GM12878 (cell line): ENCODE measurements around the gene RSKR. TPM values are rescaled to one million over a fixed set of nuclear protein-coding genes. Genes with fewer than 3 reads are reported as not detected.

Experiments used
- ATAC-seq: fragments of 200-7000 bp; cut with Tn5 transposase; 3 replicates; pipeline ENCODE4 v1.9.1; 2020; ENCODE audit warnings: mild to moderate bottlenecking, moderate library complexity
- BruUV-seq: library from RNA; stranded (reverse); fragments of 400-500 nt; replicated peaks from 2 replicates; lab custom pipeline; 2021; lab: Mats Ljungman, UMichigan
- CTCF ChIA-PET: fragments of 300-600 bp; sonication (Branson Sonifier 250); formaldehyde crosslinking; extraction: SDS; loops from one replicate; lab custom pipeline; 2021; ENCODE audit warnings: inconsistent platforms; lab: Yijun Ruan, JAX
- POLR2A ChIA-PET: fragments of 350-600 bp; formaldehyde crosslinking; extraction: SDS; loops from one replicate; lab custom pipeline; 2021; ENCODE audit warnings: inconsistent platforms; lab: Charles Lee
- RAD21 ChIA-PET: fragments of 300-600 bp; sonication (Branson Sonifier 250); formaldehyde crosslinking; loops from one replicate; lab custom pipeline; 2023; ENCODE audit warnings: antibody characterized with exemption; ENCODE audit not compliant: unreplicated experiment; lab: Charles Lee
- SMC1A ChIA-PET: fragments of 300-600 bp; sonication (Branson Sonifier 250); formaldehyde crosslinking; loops from one replicate; lab custom pipeline; 2023; ENCODE audit not compliant: unreplicated experiment, uncharacterized antibody; lab: Charles Lee
- DNase-seq: peaks from one replicate; pipeline ENCODE4 v3.0.0-alpha.2; 2011; ENCODE audit warnings: low read depth, low spot score
- FAIRE-seq: peaks from 3 replicates; lab custom pipeline; 2011; peaks lifted over from hg19 to GRCh38; lab: Jason Lieb, UNC
- H2AFZ ChIP-seq: 2 replicates; pipeline ENCODE4 v1.6.0; 2011; ENCODE audit warnings: low read depth, low read length, control low read depth; ENCODE audit not compliant: control insufficient read depth
- H3K27ac ChIP-seq: 2 replicates; pipeline ENCODE4 v1.5.1; 2011; ENCODE audit warnings: control low read depth; ENCODE audit not compliant: control insufficient read depth, insufficient read depth
- H3K27me3 ChIP-seq, 2 experiments: replicated peaks in 1 of 2; 2 replicates each; pipeline versions ENCODE4 v1.6.0 to v1.6.1; 2011; ENCODE audit warnings: low read length in 1 of 2; ENCODE audit not compliant: control insufficient read depth in 2 of 2, insufficient read depth in 2 of 2
- H3K36me3 ChIP-seq, 2 experiments: 2 replicates each; pipeline ENCODE4 v1.5.1; 2011; ENCODE audit warnings: low read length in 1 of 2; ENCODE audit not compliant: control insufficient read depth in 2 of 2, insufficient read depth in 2 of 2
- H3K4me1 ChIP-seq: 2 replicates; pipeline ENCODE4 v1.6.1; 2011; ENCODE audit warnings: mild to moderate bottlenecking, low read length, moderate library complexity, mixed read lengths; ENCODE audit not compliant: control insufficient read depth, insufficient read depth
- H3K4me2 ChIP-seq: 2 replicates; pipeline ENCODE4 v1.6.0; 2011; ENCODE audit warnings: control low read depth; ENCODE audit not compliant: control insufficient read depth, insufficient read depth
- H3K4me3 ChIP-seq: fragments of 200-600 bp; sonication (generic); 2 replicates; pipeline ENCODE4 v1.5.1; 2016
- H3K79me2 ChIP-seq: 2 replicates; pipeline ENCODE4 v1.6.0; 2011; ENCODE audit warnings: low read length; ENCODE audit not compliant: control insufficient read depth, insufficient read depth
- H3K9ac ChIP-seq: 2 replicates; pipeline ENCODE4 v1.8.0; 2011; ENCODE audit warnings: low read length, control low read depth, mixed read lengths; ENCODE audit not compliant: control insufficient read depth, insufficient read depth
- H3K9me3 ChIP-seq: replicated peaks from 3 replicates; pipeline ENCODE4 v1.5.1; 2011; ENCODE audit warnings: mild to moderate bottlenecking, low read length; ENCODE audit not compliant: control insufficient read depth, insufficient read depth
- H4K20me1 ChIP-seq: 2 replicates; pipeline ENCODE4 v1.6.0; 2011; ENCODE audit not compliant: control insufficient read depth, insufficient read depth
- CBX3 ChIP-seq: fragments of 200-600 bp; sonication (generic); IDR thresholded peaks from 2 replicates; pipeline ENCODE4 v1.6.1; 2016; ENCODE audit warnings: low read depth, borderline replicate concordance
- IKZF2 ChIP-seq, 2 experiments: fragments of 450-650 bp; IDR thresholded peaks; 2 replicates each; pipeline ENCODE4 v1.6.1; 2017; ENCODE audit warnings: mild to moderate bottlenecking in 2 of 2, moderate library complexity in 2 of 2
- KLF5 ChIP-seq: fragments of 450-650 bp; IDR thresholded peaks from 2 replicates; pipeline ENCODE4 v1.6.1; 2014; ENCODE audit warnings: mild to moderate bottlenecking; ENCODE audit not compliant: partially characterized antibody
- MEF2B ChIP-seq: fragments of 450-650 bp; IDR thresholded peaks from 2 replicates; pipeline ENCODE4 v1.6.1; 2018; ENCODE audit warnings: mild to moderate bottlenecking, moderate library complexity; ENCODE audit not compliant: partially characterized antibody, poor library complexity, severe bottlenecking
- MTA3 ChIP-seq: IDR thresholded peaks from 2 replicates; pipeline ENCODE4 v1.6.1; 2012; ENCODE audit warnings: low read length, inconsistent platforms, borderline replicate concordance
- NRF1 ChIP-seq: conservative IDR thresholded peaks from 2 replicates; pipeline ENCODE4 v1.6.1; 2011; ENCODE audit warnings: mild to moderate bottlenecking, low read depth, low read length, improper control_type of control experiment
- PAX8 ChIP-seq: fragments of 450-650 bp; IDR thresholded peaks from 2 replicates; pipeline ENCODE4 v1.6.1; 2017; ENCODE audit warnings: mild to moderate bottlenecking, moderate library complexity
- SMAD1 ChIP-seq: fragments of 450-650 bp; IDR thresholded peaks from 2 replicates; pipeline ENCODE4 v1.6.1; 2018; ENCODE audit warnings: mild to moderate bottlenecking, low read depth; ENCODE audit not compliant: partially characterized antibody
- YBX1 ChIP-seq: fragments of 450-650 bp; IDR thresholded peaks from 2 replicates; pipeline ENCODE4 v1.6.1; 2016; ENCODE audit warnings: antibody characterized with exemption
- WGBS: methylation state at CpG from one replicate; pipeline ENCODE4 v1.1.6; 2016; ENCODE audit warnings: low lambda C conversion rate; ENCODE audit not compliant: insufficient replicate concordance, insufficient coverage; ENCODE audit errors: missing lambda C conversion rate; 5-methylcytosine and 5-hydroxymethylcytosine counted together
- in situ Hi-C: fragments of 300-500 bp; cut with MboI; formaldehyde crosslinking; loops from 9 replicates; pipeline ENCODE4 v1.14.3; 2018; ENCODE audit warnings: mixed read lengths
- intact Hi-C: fragments of 100-400 bp; cut with micrococcal nuclease; formaldehyde crosslinking; loops from one replicate; pipeline ENCODE4 v1.14.2; 2022; ENCODE audit not compliant: unreplicated experiment
- polyA plus RNA-seq, 11 experiments: library from polyadenylated mRNA; depleted of rRNA in 4 of 11; unstranded in 6 of 11; stranded (reverse) in 5 of 11; fragments of >200 nt; fragmentation: Nextera tagmentation in 4 of 11; fragmentation: Illumina TruSeq in 1 of 11; extraction: Ambion mirVana in 4 of 11; extraction: Trizol in 1 of 11; gene quantifications; 1 replicate in 1 of 11; 2 replicates in 10 of 11; pipeline versions ENCODE4 v1.2.1 to v1.2.3, GENCODE V29; 2011 to 2016; ENCODE audit warnings: inconsistent platforms in 2 of 11, missing spikeins in 2 of 11, low read depth in 1 of 11
- total RNA-seq, 4 experiments: library from RNA; depleted of rRNA in 3 of 4; stranded (reverse); fragments of >200 nt in 3 of 4; fragmentation: Illumina TruSeq in 1 of 4; extraction: Trizol in 1 of 4; gene quantifications; 2 replicates each; pipeline versions ENCODE4 v1.2.1 to v1.2.3, GENCODE V29; 2013 to 2021
- TF ChIP-seq, protein P1 (sequence below): IDR thresholded peaks from 2 replicates; pipeline ENCODE4 v1.6.1; 2012; ENCODE audit warnings: improper control_type of control experiment, low read depth, low read length; ENCODE audit not compliant: insufficient replicate concordance
- TF ChIP-seq, protein P2 (sequence below): fragments of 450-650 bp; IDR thresholded peaks from 2 replicates; pipeline ENCODE4 v1.6.1; 2016; ENCODE audit warnings: mild to moderate bottlenecking
- TF ChIP-seq, protein P3 (sequence below): fragments of 450-650 bp; formaldehyde crosslinking; IDR thresholded peaks from 2 replicates; pipeline ENCODE4 v1.4.0; 2020; ENCODE audit warnings: mild to moderate bottlenecking, moderate library complexity

Gene RSKR
- total and polyA plus RNA-seq, 10 of the 15 experiments (the other 5 are each of a cell fraction or from before 2014, with no cell fraction given), result 0.52 to 22.4 (median 8.7) TPM

DNA sequence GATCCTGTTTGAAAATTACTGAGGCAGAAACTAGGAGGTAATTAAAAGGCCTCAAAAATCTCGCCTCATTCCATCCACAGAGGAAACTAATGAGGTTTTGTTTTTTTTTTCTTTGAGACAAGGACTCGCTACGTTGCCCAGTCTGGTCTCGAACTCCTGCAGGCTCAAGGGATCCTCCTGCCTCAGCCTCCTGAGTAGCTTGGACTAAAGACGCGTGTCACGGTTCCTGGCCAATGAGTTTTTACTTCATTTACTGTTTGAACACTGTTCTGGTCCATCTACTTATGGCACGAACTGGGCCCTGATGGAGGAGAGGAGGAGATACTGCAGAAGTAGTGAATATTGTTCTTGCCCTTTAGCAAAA lies 31.6 kb upstream of the RSKR start:
- SMC1A ChIA-PET, result interaction anchor here (1.0 to 4.2 kb wide), 5 partner anchors 12 to 81 kb away, joined by 3 to 22 read pairs (median 7); partner anchors contain the start of genes RPL23A, SDF2, SUPT6H and TLCD1
- H2AFZ ChIP-seq, result peak overlapping the region; percentile 70; the same call in 1 of the 2 replicates
- TF ChIP-seq MEF2B (peak; percentile 5), YBX1 (no peak), IKZF2 (IDR thresholded peaks at IDR 0.05) (no peak), KLF5 (peak; percentile 1), SMAD1 (no peak), CBX3 (no peak), PAX8 (0 out of 2 replicates have a peak, but pooled peaks have one; percentile 21), NRF1 (no peak), MTA3 (peak; percentile 56; the same call in 1 of the 2 replicates)
- TF ChIP-seq, protein P1, sequence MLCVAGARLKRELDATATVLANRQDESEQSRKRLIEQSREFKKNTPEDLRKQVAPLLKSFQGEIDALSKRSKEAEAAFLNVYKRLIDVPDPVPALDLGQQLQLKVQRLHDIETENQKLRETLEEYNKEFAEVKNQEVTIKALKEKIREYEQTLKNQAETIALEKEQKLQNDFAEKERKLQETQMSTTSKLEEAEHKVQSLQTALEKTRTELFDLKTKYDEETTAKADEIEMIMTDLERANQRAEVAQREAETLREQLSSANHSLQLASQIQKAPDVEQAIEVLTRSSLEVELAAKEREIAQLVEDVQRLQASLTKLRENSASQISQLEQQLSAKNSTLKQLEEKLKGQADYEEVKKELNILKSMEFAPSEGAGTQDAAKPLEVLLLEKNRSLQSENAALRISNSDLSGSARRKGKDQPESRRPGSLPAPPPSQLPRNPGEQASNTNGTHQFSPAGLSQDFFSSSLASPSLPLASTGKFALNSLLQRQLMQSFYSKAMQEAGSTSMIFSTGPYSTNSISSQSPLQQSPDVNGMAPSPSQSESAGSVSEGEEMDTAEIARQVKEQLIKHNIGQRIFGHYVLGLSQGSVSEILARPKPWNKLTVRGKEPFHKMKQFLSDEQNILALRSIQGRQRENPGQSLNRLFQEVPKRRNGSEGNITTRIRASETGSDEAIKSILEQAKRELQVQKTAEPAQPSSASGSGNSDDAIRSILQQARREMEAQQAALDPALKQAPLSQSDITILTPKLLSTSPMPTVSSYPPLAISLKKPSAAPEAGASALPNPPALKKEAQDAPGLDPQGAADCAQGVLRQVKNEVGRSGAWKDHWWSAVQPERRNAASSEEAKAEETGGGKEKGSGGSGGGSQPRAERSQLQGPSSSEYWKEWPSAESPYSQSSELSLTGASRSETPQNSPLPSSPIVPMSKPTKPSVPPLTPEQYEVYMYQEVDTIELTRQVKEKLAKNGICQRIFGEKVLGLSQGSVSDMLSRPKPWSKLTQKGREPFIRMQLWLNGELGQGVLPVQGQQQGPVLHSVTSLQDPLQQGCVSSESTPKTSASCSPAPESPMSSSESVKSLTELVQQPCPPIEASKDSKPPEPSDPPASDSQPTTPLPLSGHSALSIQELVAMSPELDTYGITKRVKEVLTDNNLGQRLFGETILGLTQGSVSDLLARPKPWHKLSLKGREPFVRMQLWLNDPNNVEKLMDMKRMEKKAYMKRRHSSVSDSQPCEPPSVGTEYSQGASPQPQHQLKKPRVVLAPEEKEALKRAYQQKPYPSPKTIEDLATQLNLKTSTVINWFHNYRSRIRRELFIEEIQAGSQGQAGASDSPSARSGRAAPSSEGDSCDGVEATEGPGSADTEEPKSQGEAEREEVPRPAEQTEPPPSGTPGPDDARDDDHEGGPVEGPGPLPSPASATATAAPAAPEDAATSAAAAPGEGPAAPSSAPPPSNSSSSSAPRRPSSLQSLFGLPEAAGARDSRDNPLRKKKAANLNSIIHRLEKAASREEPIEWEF, result no peak
- TF ChIP-seq, protein P2, sequence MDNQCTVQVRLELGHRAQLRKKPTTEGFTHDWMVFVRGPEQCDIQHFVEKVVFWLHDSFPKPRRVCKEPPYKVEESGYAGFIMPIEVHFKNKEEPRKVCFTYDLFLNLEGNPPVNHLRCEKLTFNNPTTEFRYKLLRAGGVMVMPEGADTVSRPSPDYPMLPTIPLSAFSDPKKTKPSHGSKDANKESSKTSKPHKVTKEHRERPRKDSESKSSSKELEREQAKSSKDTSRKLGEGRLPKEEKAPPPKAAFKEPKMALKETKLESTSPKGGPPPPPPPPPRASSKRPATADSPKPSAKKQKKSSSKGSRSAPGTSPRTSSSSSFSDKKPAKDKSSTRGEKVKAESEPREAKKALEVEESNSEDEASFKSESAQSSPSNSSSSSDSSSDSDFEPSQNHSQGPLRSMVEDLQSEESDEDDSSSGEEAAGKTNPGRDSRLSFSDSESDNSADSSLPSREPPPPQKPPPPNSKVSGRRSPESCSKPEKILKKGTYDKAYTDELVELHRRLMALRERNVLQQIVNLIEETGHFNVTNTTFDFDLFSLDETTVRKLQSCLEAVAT, result peak; percentile 51; the same call in 1 of the 2 replicates
- TF ChIP-seq, protein P3, sequence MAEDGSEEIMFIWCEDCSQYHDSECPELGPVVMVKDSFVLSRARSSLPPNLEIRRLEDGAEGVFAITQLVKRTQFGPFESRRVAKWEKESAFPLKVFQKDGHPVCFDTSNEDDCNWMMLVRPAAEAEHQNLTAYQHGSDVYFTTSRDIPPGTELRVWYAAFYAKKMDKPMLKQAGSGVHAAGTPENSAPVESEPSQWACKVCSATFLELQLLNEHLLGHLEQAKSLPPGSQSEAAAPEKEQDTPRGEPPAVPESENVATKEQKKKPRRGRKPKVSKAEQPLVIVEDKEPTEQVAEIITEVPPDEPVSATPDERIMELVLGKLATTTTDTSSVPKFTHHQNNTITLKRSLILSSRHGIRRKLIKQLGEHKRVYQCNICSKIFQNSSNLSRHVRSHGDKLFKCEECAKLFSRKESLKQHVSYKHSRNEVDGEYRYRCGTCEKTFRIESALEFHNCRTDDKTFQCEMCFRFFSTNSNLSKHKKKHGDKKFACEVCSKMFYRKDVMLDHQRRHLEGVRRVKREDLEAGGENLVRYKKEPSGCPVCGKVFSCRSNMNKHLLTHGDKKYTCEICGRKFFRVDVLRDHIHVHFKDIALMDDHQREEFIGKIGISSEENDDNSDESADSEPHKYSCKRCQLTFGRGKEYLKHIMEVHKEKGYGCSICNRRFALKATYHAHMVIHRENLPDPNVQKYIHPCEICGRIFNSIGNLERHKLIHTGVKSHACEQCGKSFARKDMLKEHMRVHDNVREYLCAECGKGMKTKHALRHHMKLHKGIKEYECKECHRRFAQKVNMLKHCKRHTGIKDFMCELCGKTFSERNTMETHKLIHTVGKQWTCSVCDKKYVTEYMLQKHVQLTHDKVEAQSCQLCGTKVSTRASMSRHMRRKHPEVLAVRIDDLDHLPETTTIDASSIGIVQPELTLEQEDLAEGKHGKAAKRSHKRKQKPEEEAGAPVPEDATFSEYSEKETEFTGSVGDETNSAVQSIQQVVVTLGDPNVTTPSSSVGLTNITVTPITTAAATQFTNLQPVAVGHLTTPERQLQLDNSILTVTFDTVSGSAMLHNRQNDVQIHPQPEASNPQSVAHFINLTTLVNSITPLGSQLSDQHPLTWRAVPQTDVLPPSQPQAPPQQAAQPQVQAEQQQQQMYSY (CRISPR knock-in tag), result no peak
- TF ChIP-seq, all 136 proteins: peak for 5
- Histone ChIP-seq H3K27me3 (no peaks in the 10 kb centered on the region), H3K79me2 (peaks cover 33% of the 10 kb centered on the region), H3K27ac (peak overlapping the region; percentile 85), H3K4me2 (peak overlapping the region; percentile 77), H3K36me3 (peaks cover 8 to 22% of the 10 kb centered on the region in 2 experiments), H3K4me3 (peak overlapping the region; percentile 73), H3K4me1 (peaks cover 14% of the 10 kb centered on the region), H4K20me1 (no peaks in the 10 kb centered on the region; the same call in 1 of the 2 replicates), H3K9me3 (no peaks in the 10 kb centered on the region), H3K9ac (peak overlapping the region; percentile 73)
- ChIA-PET CTCF (interaction anchor here (0.6 to 7.5 kb wide), 12 partner anchors 16 to 271 kb away, joined by 3 to 84 read pairs (median 11); partner anchors contain the start of genes ALDOC, NEK8, PROCA1 and RPL23A), RAD21 (interaction anchor here (0.6 to 2.9 kb wide), 13 partner anchors 16 to 472 kb away, joined by 3 to 22 read pairs (median 5); partner anchors contain the start of genes ALDOC, IFT20, PIGS and PROCA1), POLR2A (interaction anchor here (0.5 to 5.4 kb wide), 19 partner anchors 14 to 304 kb away, joined by 3 to 46 read pairs (median 6); partner anchors contain the start of genes ALDOC, PIGS, PROCA1 and RPL23A)
- WGBS, result 2% methylated on average over 8 of the region's 8 CpGs
- no peak for DNase-seq
- TSS peak; percentile 99 for BruUV-seq
- no peak for ATAC-seq
- FAIRE-seq, result peak; percentile 65
- in situ Hi-C loops (no loop called here), intact Hi-C loops (loop anchor here (2.0 kb wide), 1 partner anchor 47 kb away; the partner anchor contains the start of gene SPAG5)
